ENCODE data around the gene PCNT. TPM values are rescaled to one million over a fixed set of nuclear protein-coding genes. Genes with fewer than 3 reads are reported as not detected.

Gene PCNT
- total RNA-seq, 1 experiment from 2014 or later: 38.4 TPM

GRCh38 chr21:46366561-46366960 is 42.6 kb downstream of the PCNT start:
- no peak overlapping the region for H3K27ac Mint-ChIP-seq (ENCODE audit: unreplicated experiment)
- CTCF ChIA-PET: no interaction called here
- DNase-seq: no peak
- no peaks in the 10 kb centered on the region for H3K9me3 Mint-ChIP-seq (ENCODE audit: unreplicated experiment)
- TF ChIP-seq CTCF (IDR thresholded peaks at IDR 0.05; ENCODE audit: insufficient read depth in 1 of 2, low read depth in 1 of 2, low read length in 1 of 2, severe bottlenecking in 1 of 2, unreplicated experiment in 1 of 2): no peak
- H3K4me1 Mint-ChIP-seq (ENCODE audit: low read depth, unreplicated experiment): no peaks in the 10 kb centered on the region
- Histone ChIP-seq H3K4me1 (no peaks in the 10 kb centered on the region), H3K4me3 (ENCODE audit: low read depth, low read length) (no peak overlapping the region), H3K9me3 (no peaks in the 10 kb centered on the region), H3K36me3 (ENCODE audit: control insufficient read depth, insufficient read depth, low read length) (peaks cover 2% of the 10 kb centered on the region), H3K27me3 (replicated peaks; ENCODE audit: control insufficient read depth, insufficient read depth, low read length) (no peaks in the 10 kb centered on the region)
- no peaks in the 10 kb centered on the region for H3K27me3 Mint-ChIP-seq (ENCODE audit: insufficient read depth, unreplicated experiment)
- BruUV-seq (replicated peaks): no TSS peak
- H3K36me3 Mint-ChIP-seq (ENCODE audit: insufficient read depth, unreplicated experiment): peaks cover 70% of the 10 kb centered on the region
- POLR2A ChIA-PET: no interaction called here
- no peak overlapping the region for H3K4me3 Mint-ChIP-seq (ENCODE audit: unreplicated experiment)
- intact Hi-C loops (cut with micrococcal nuclease; ENCODE audit: unreplicated experiment): no loop called here

GRCh38 chr21:46366966-46367365 is 43.0 kb downstream of the PCNT start:
- POLR2A ChIA-PET: no interaction called here
- Histone ChIP-seq H3K4me3 (ENCODE audit: low read depth, low read length) (no peak overlapping the region), H3K27me3 (replicated peaks; ENCODE audit: control insufficient read depth, insufficient read depth, low read length) (no peaks in the 10 kb centered on the region), H3K36me3 (ENCODE audit: control insufficient read depth, insufficient read depth, low read length) (peaks cover 5% of the 10 kb centered on the region), H3K9me3 (no peaks in the 10 kb centered on the region), H3K4me1 (no peaks in the 10 kb centered on the region)
- H3K9me3 Mint-ChIP-seq (ENCODE audit: unreplicated experiment): no peaks in the 10 kb centered on the region
- BruUV-seq (replicated peaks): no TSS peak
- CTCF ChIA-PET: no interaction called here
- no peak for DNase-seq
- H3K4me1 Mint-ChIP-seq (ENCODE audit: low read depth, unreplicated experiment): no peaks in the 10 kb centered on the region
- TF ChIP-seq CTCF (IDR thresholded peaks at IDR 0.05; ENCODE audit: insufficient read depth in 1 of 2, low read depth in 1 of 2, low read length in 1 of 2, severe bottlenecking in 1 of 2, unreplicated experiment in 1 of 2): no peak
- intact Hi-C loops (cut with micrococcal nuclease; ENCODE audit: unreplicated experiment): no loop called here
- H3K27me3 Mint-ChIP-seq (ENCODE audit: insufficient read depth, unreplicated experiment): no peaks in the 10 kb centered on the region
- H3K36me3 Mint-ChIP-seq (ENCODE audit: insufficient read depth, unreplicated experiment): peaks cover 69% of the 10 kb centered on the region
- H3K27ac Mint-ChIP-seq (ENCODE audit: unreplicated experiment): no peak overlapping the region
- no peak overlapping the region for H3K4me3 Mint-ChIP-seq (ENCODE audit: unreplicated experiment)

- H3K9me3 Mint-ChIP-seq (ENCODE audit: unreplicated experiment): no peaks in the 10 kb centered on the region
- CTCF ChIA-PET: no interaction called here
- no peak overlapping the region for H3K4me3 ChIP-seq (ENCODE audit: low read depth, low read length)
- DNase-seq: no peak
- H3K36me3 Mint-ChIP-seq (ENCODE audit: insufficient read depth, unreplicated experiment): peaks cover 59% of the 10 kb centered on the region
- BruUV-seq (replicated peaks): no TSS peak
- H3K27me3 Mint-ChIP-seq (ENCODE audit: insufficient read depth, unreplicated experiment): no peaks in the 10 kb centered on the region
- TF ChIP-seq CTCF (IDR thresholded peaks at IDR 0.05; ENCODE audit: insufficient read depth in 1 of 2, low read depth in 1 of 2, low read length in 1 of 2, severe bottlenecking in 1 of 2, unreplicated experiment in 1 of 2): no peak
- POLR2A ChIA-PET: no interaction called here
- H3K4me3 Mint-ChIP-seq (ENCODE audit: unreplicated experiment): no peak overlapping the region
- peaks cover 5% of the 10 kb centered on the region for H3K36me3 ChIP-seq (ENCODE audit: control insufficient read depth, insufficient read depth, low read length)
- intact Hi-C loops (cut with micrococcal nuclease; ENCODE audit: unreplicated experiment): no loop called here
- H3K27me3 ChIP-seq (replicated peaks; ENCODE audit: control insufficient read depth, insufficient read depth, low read length): no peaks in the 10 kb centered on the region
- H3K9me3 ChIP-seq: no peaks in the 10 kb centered on the region
- H3K4me1 ChIP-seq: no peaks in the 10 kb centered on the region
- H3K4me1 Mint-ChIP-seq (ENCODE audit: low read depth, unreplicated experiment): no peaks in the 10 kb centered on the region
- H3K27ac Mint-ChIP-seq (ENCODE audit: unreplicated experiment): no peak overlapping the region
Observed at GRCh38 chr21:46368533-46369285, 44.8 kb downstream of the PCNT start.
